Fibroblast of villous mesenchyme (primary cell): ENCODE results near the gene NCOA1. TPM values are rescaled to one million over a fixed set of nuclear protein-coding genes. Genes with fewer than 3 reads are reported as not detected.

Experiments used
- small RNA-seq: library from RNA; depleted of rRNA; stranded (forward); fragments of <200 nt; gene quantifications from one replicate; pipeline ENCODE3, GENCODE V24; 2012
- total RNA-seq: library from RNA; depleted of rRNA; stranded (reverse); fragments of >200 nt; gene quantifications from 2 replicates; pipeline ENCODE4 v1.2.3, GENCODE V29; 2012

NCOA1 gene
- total RNA-seq, 1 donor: 19.0 TPM

Small RNA genes lying within 50 kb of the gene (small RNA-seq; reads per million reads assigned to genes)
- gene RNA5SP88 (not detected), gene RNU6-936P (not detected)

Other genes with a start within 250 kb of the NCOA1 start
- 23.2 and 35.8 TPM in 2 replicates for gene ITSN2, start 130.7 kb upstream of the NCOA1 start, total RNA-seq